Activated CD4-positive, alpha-beta T cell treated with anti-CD3 and anti-CD28 coated beads, Interleukin-2, amount 50 U/mL, for 1 hour (primary cell): ENCODE data around the gene ETV6.
"Not testable (repeated sequence)": the region's sequence is repeated elsewhere in the genome, so short reads cannot be mapped to it uniquely, and the experiment has no call there.

Experiments
- DNase-seq: peaks from one replicate; pipeline ENCODE4 v3.0.0-alpha.2; 2020

The ETV6 gene

GRCh38 chr12:11897923-11898322, 248.4 kb downstream of the ETV6 start:
- DNase-seq: no peak

- DNase-seq: no peak
These were observed 252.4 kb downstream of the ETV6 start for GRCh38 chr12:11901701-11902524.

- no peak for DNase-seq
These were observed 253.0 kb downstream of the ETV6 start for GRCh38 chr12:11902525-11902875.

GRCh38 chr12:11904124-11904523, 254.7 kb downstream of the ETV6 start:
- DNase-seq: no peak

- DNase-seq: no peak
These were observed 256.1 kb downstream of the ETV6 start for GRCh38 chr12:11905534-11905933.

- no peak for DNase-seq
These were observed 256.9 kb downstream of the ETV6 start for GRCh38 chr12:11906286-11906935.

- no peak for DNase-seq
These were observed 258.2 kb downstream of the ETV6 start for GRCh38 chr12:11907625-11908024.

- not testable (repeated sequence) for DNase-seq
These were observed 259.9 kb downstream of the ETV6 start for GRCh38 chr12:11909406-11909805.

- no peak for DNase-seq
These were observed 266.6 kb downstream of the ETV6 start for GRCh38 chr12:11916113-11916512.

GRCh38 chr12:11916771-11917170, 267.3 kb downstream of the ETV6 start:
- no peak for DNase-seq

GRCh38 chr12:11917501-11917900, 268.0 kb downstream of the ETV6 start:
- no peak for DNase-seq

GRCh38 chr12:11920231-11920630, 270.8 kb downstream of the ETV6 start:
- no peak for DNase-seq

GRCh38 chr12:11922361-11922760, 272.9 kb downstream of the ETV6 start:
- no peak for DNase-seq

- no peak for DNase-seq
These were observed 273.6 kb downstream of the ETV6 start for GRCh38 chr12:11923067-11923466.

- no peak for DNase-seq
These were observed 277.9 kb downstream of the ETV6 start for GRCh38 chr12:11927286-11927935.

- no peak for DNase-seq
These were observed 280.2 kb downstream of the ETV6 start for GRCh38 chr12:11929714-11930113.

GRCh38 chr12:11939223-11939622, 289.7 kb downstream of the ETV6 start:
- DNase-seq: no peak

- DNase-seq: no peak
These were observed 292.3 kb downstream of the ETV6 start for GRCh38 chr12:11941606-11942337.

GRCh38 chr12:11943919-11944700, 294.6 kb downstream of the ETV6 start:
- DNase-seq: no peak
